Neural progenitor cell (in vitro differentiated cells): ENCODE results near the gene ANKRD42.

Experiments used
- CTCF ChIP-seq: fragments of 200-600 bp; sonication (generic); IDR thresholded peaks from 2 replicates; pipeline ENCODE4 v1.5.1; 2017; ENCODE audit warnings: antibody characterized with exemption, mild to moderate bottlenecking
- EZH2 ChIP-seq: fragments of 200-600 bp; sonication (generic); IDR thresholded peaks from 2 replicates; pipeline ENCODE4 v1.6.1; 2017; ENCODE audit warnings: antibody characterized with exemption, mild to moderate bottlenecking, moderate library complexity

- TF ChIP-seq CTCF, result no peak
- TF ChIP-seq EZH2, result no peak
Observed at GRCh38 chr11:83159902-83160865, 33.3 kb upstream of the ANKRD42 start.
